Trophoblast cell (in vitro differentiated cells and primary cell): Measurements from ENCODE around the gene SCN2A.

Source experiments
- DNase-seq, 2 donors: peaks; one replicate each; pipeline ENCODE4 v3.0.0-alpha.2; 2016
- H2AFZ ChIP-seq: 2 replicates; pipeline ENCODE4 v1.6.1; 2013; ENCODE audit warnings: low read length, moderate library complexity, mild to moderate bottlenecking; ENCODE audit not compliant: insufficient read depth, poor library complexity
- H2AK5ac ChIP-seq: 2 replicates; pipeline ENCODE4 v1.6.1; 2013; ENCODE audit warnings: mild to moderate bottlenecking, low read length
- H2BK120ac ChIP-seq: 2 replicates; pipeline ENCODE4 v1.6.1; 2013; ENCODE audit warnings: low read length, mild to moderate bottlenecking, moderate library complexity; ENCODE audit not compliant: insufficient read depth, poor library complexity
- H2BK12ac ChIP-seq: 2 replicates; pipeline ENCODE4 v1.6.1; 2013; ENCODE audit warnings: mild to moderate bottlenecking, low read length, moderate library complexity
- H2BK5ac ChIP-seq: 2 replicates; pipeline ENCODE4 v1.6.1; 2013; ENCODE audit warnings: low read length, low read depth, moderate library complexity, mild to moderate bottlenecking; ENCODE audit not compliant: poor library complexity
- H3K14ac ChIP-seq: 2 replicates; pipeline ENCODE4 v1.6.1; 2013; ENCODE audit warnings: mild to moderate bottlenecking, low read length
- H3K18ac ChIP-seq: 2 replicates; pipeline ENCODE4 v1.6.1; 2013; ENCODE audit warnings: mild to moderate bottlenecking, low read length
- H3K23ac ChIP-seq: 2 replicates; pipeline ENCODE4 v1.6.1; 2013; ENCODE audit warnings: low read length
- H3K27ac ChIP-seq: 2 replicates; pipeline ENCODE4 v1.5.1; 2013; ENCODE audit warnings: low read depth, mild to moderate bottlenecking, inconsistent platforms, low read length, moderate library complexity
- H3K27me3 ChIP-seq: 2 replicates; pipeline ENCODE4 v1.6.1; 2013; ENCODE audit warnings: inconsistent platforms, mild to moderate bottlenecking, low read length, moderate library complexity; ENCODE audit not compliant: insufficient read depth
- H3K36me3 ChIP-seq, 2 experiments: 1 replicate in 1 of 2; 2 replicates in 1 of 2; pipeline ENCODE4 v1.6.1; 2013; ENCODE audit warnings: low read length in 2 of 2, mild to moderate bottlenecking in 2 of 2, moderate library complexity in 1 of 2; ENCODE audit not compliant: insufficient read depth in 2 of 2, control insufficient read depth in 1 of 2
- H3K4ac ChIP-seq: 2 replicates; pipeline ENCODE4 v1.6.1; 2013; ENCODE audit warnings: low read depth, mild to moderate bottlenecking, low read length, moderate library complexity
- H3K4me1 ChIP-seq, 2 experiments: 1 replicate in 1 of 2; 2 replicates in 1 of 2; pipeline ENCODE4 v1.6.1; 2013; ENCODE audit warnings: low read length in 2 of 2, mild to moderate bottlenecking in 2 of 2, moderate library complexity in 1 of 2; ENCODE audit not compliant: insufficient read depth in 2 of 2, control insufficient read depth in 1 of 2
- H3K4me2 ChIP-seq: 2 replicates; pipeline ENCODE4 v1.6.1; 2013; ENCODE audit warnings: inconsistent platforms, mild to moderate bottlenecking, low read length, moderate library complexity
- H3K4me3 ChIP-seq: 2 replicates; pipeline ENCODE4 v1.5.1; 2013; ENCODE audit warnings: mild to moderate bottlenecking, low read depth, low read length, inconsistent platforms
- H3K79me1 ChIP-seq: one replicate; pipeline ENCODE4 v1.6.1; 2013; ENCODE audit warnings: low read length
- H3K79me2 ChIP-seq: 2 replicates; pipeline ENCODE4 v1.6.1; 2013; ENCODE audit warnings: low read length, mild to moderate bottlenecking; ENCODE audit not compliant: control insufficient read depth, insufficient read depth, poor library complexity
- H3K9ac ChIP-seq: 2 replicates; pipeline ENCODE4 v1.6.1; 2013; ENCODE audit warnings: mild to moderate bottlenecking, low read length
- H3K9me3 ChIP-seq: 2 replicates; pipeline ENCODE4 v1.6.1; 2013; ENCODE audit warnings: low read depth, mild to moderate bottlenecking, control low read depth, inconsistent platforms, low read length; ENCODE audit not compliant: insufficient read depth
- H4K12ac ChIP-seq: 2 replicates; pipeline ENCODE4 v1.6.1; 2013; ENCODE audit warnings: low read depth, mild to moderate bottlenecking, low read length, moderate library complexity
- H4K8ac ChIP-seq: 2 replicates; pipeline ENCODE4 v1.6.1; 2013; ENCODE audit warnings: low read depth, mild to moderate bottlenecking, low read length, moderate library complexity
- H4K91ac ChIP-seq: one replicate; pipeline ENCODE4 v1.6.1; 2013; ENCODE audit warnings: low read depth, mild to moderate bottlenecking, low read length, moderate library complexity
- WGBS: extraction: QIAGEN DNeasy Blood & Tissue Kit; methylation state at CpG from one replicate; pipeline ENCODE4 v1.1.7; 2013; ENCODE audit warnings: missing lambda C conversion rate; ENCODE audit not compliant: insufficient read length, insufficient coverage; ENCODE audit errors: extremely low coverage; 5-methylcytosine and 5-hydroxymethylcytosine counted together

The SCN2A gene

GRCh38 chr2:165417009-165417408 lies 177.8 kb downstream of the SCN2A start:
- H3K4me1 ChIP-seq: no peaks in the 10 kb centered on the region
- H3K14ac ChIP-seq: no peak overlapping the region
- no peak overlapping the region for H3K4me2 ChIP-seq
- H3K18ac ChIP-seq: no peak overlapping the region
- H3K27ac ChIP-seq: no peak overlapping the region
- H3K9ac ChIP-seq: no peak overlapping the region
- H3K27me3 ChIP-seq: no peaks in the 10 kb centered on the region
- no peaks in the 10 kb centered on the region for H3K9me3 ChIP-seq
- no peaks in the 10 kb centered on the region for H3K79me2 ChIP-seq
- no peak overlapping the region for H2AK5ac ChIP-seq
- WGBS: no CpG with 5 or more reads among the region's 1 CpG
- H4K91ac ChIP-seq: no peak overlapping the region
- no peak overlapping the region for H4K12ac ChIP-seq
- no peak overlapping the region for H3K23ac ChIP-seq
- no peak overlapping the region for H2BK120ac ChIP-seq
- no peak for DNase-seq
- no peaks in the 10 kb centered on the region for H3K79me1 ChIP-seq
- no peaks in the 10 kb centered on the region for H3K36me3 ChIP-seq
- no peak overlapping the region for H4K8ac ChIP-seq
- no peak overlapping the region for H2BK12ac ChIP-seq
- H2AFZ ChIP-seq: no peak overlapping the region
- H3K4ac ChIP-seq: no peak overlapping the region
- no peak overlapping the region for H2BK5ac ChIP-seq
- no peak overlapping the region for H3K4me3 ChIP-seq

- no peak overlapping the region for H2AFZ ChIP-seq
- H3K9ac ChIP-seq: no peak overlapping the region
- H3K27me3 ChIP-seq: no peaks in the 10 kb centered on the region
- H3K4ac ChIP-seq: no peak overlapping the region
- H3K4me2 ChIP-seq: no peak overlapping the region
- no peak overlapping the region for H2BK5ac ChIP-seq
- DNase-seq: no peak
- no peak overlapping the region for H3K14ac ChIP-seq
- H2BK12ac ChIP-seq: no peak overlapping the region
- H2AK5ac ChIP-seq: no peak overlapping the region
- H3K36me3 ChIP-seq: peaks cover 0 to 3% of the 10 kb centered on the region in 2 experiments
- H3K4me1 ChIP-seq: no peaks in the 10 kb centered on the region
- H3K4me3 ChIP-seq: no peak overlapping the region
- H4K12ac ChIP-seq: no peak overlapping the region
- no peaks in the 10 kb centered on the region for H3K79me2 ChIP-seq
- no peak overlapping the region for H3K23ac ChIP-seq
- no peak overlapping the region for H2BK120ac ChIP-seq
- no peak overlapping the region for H4K91ac ChIP-seq
- no peaks in the 10 kb centered on the region for H3K79me1 ChIP-seq
- no peak overlapping the region for H4K8ac ChIP-seq
- H3K18ac ChIP-seq: no peak overlapping the region
- H3K9me3 ChIP-seq: peaks cover 6% of the 10 kb centered on the region
- H3K27ac ChIP-seq: no peak overlapping the region
Measured at GRCh38 chr2:165420231-165420630, 181.0 kb downstream of the SCN2A start.

DNA sequence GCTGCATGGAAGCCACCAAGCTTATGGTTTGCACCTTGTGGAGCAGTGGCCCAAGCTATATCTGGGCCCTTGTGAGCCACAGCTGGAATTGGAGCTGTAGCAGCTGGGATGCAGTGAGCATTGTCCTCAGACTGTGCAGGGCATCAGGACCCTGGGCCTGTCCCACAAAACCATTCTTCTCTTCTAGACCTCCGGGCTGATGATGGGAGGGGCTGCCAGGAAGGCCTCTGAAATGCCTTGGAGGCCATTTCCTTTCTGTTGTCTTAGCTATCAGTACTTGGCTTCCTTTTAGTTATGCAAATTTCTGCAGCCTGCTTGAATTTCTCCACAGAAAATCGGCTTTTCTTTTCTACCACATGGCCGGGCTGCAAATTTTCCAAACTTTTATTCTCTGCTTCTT lies 183.9 kb downstream of the SCN2A start:
- Histone ChIP-seq H4K8ac (no peak overlapping the region), H3K27ac (no peak overlapping the region), H4K12ac (no peak overlapping the region), H3K14ac (no peak overlapping the region), H3K9ac (no peak overlapping the region), H3K79me1 (no peaks in the 10 kb centered on the region), H3K4me3 (no peak overlapping the region), H4K91ac (no peak overlapping the region), H2BK5ac (no peak overlapping the region), H2BK120ac (no peak overlapping the region), H2AFZ (no peak overlapping the region), H3K4ac (no peak overlapping the region), H2AK5ac (no peak overlapping the region), H3K9me3 (peaks cover 6% of the 10 kb centered on the region), H2BK12ac (no peak overlapping the region), H3K36me3 (peaks cover 0 to 3% of the 10 kb centered on the region in 2 experiments), H3K27me3 (no peaks in the 10 kb centered on the region), H3K79me2 (no peaks in the 10 kb centered on the region), H3K23ac (no peak overlapping the region), H3K18ac (no peak overlapping the region), H3K4me2 (no peak overlapping the region), H3K4me1 (no peaks in the 10 kb centered on the region)
- no CpG with 5 or more reads among the region's 3 CpGs for WGBS
- DNase-seq: no peak

- Histone ChIP-seq H4K8ac (no peak overlapping the region), H4K91ac (no peak overlapping the region), H3K27me3 (no peaks in the 10 kb centered on the region), H3K23ac (no peak overlapping the region), H3K79me2 (no peaks in the 10 kb centered on the region), H3K27ac (no peak overlapping the region), H4K12ac (no peak overlapping the region), H2AK5ac (no peak overlapping the region), H3K14ac (no peak overlapping the region), H3K4me2 (no peak overlapping the region), H3K4me1 (no peaks in the 10 kb centered on the region), H3K36me3 (peaks cover 0 to 3% of the 10 kb centered on the region in 2 experiments), H2BK12ac (no peak overlapping the region), H3K79me1 (no peaks in the 10 kb centered on the region), H2BK120ac (no peak overlapping the region), H3K4ac (no peak overlapping the region), H3K18ac (no peak overlapping the region), H3K9ac (no peak overlapping the region), H2AFZ (no peak overlapping the region), H3K9me3 (peaks cover 6% of the 10 kb centered on the region), H2BK5ac (no peak overlapping the region), H3K4me3 (no peak overlapping the region)
- no CpG with 5 or more reads among the region's 2 CpGs for whole genome bisulfite sequencing
- DNase-seq: no peak
Measured at GRCh38 chr2:165425556-165425955, 186.3 kb downstream of the SCN2A start.
